CD4-positive, alpha-beta T cell treated with Interleukin-15 for 4 hours (primary cell): ENCODE measurements around the gene GPR107.

Experiments
- DNase-seq: peaks from one replicate; pipeline ENCODE4 v3.0.0-alpha.2; 2020; ENCODE audit warnings: low spot score

Gene GPR107

DNA sequence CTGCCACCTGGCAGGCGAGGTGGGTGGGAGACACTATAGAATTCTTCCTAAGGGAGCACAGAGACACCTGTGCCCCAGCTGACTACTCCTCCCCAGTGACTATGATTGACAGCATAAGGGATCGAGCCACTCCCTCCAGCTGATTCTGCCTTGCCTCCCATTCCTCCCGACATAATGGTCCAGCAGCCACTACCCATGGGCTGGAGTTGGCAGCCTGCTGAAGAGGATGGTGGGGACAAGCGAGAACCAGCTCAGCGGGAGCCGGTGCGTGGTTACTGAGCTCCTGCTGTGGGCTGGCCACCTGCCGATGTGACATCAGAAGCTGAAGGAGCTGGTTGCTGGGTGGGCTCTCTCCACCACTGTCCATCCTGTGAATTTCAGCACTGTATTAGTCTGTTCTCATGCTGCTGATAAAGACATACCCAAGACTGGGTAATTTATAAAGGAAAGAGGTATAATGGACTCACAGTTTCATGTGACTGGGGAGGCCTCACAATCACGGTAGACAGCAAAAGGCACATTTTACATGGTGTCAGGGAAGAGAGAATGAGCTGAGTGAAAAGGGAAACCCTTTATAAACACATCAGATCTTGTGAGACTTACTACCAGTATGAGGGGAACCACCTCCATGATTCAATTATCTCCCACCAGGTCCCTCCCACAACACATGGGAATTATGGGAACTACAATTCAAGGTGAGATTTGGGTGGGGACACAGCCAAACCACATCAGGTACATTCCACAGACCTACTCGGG lies 106.4 kb downstream of the GPR107 start:
- no peak for DNase-seq

DNA sequence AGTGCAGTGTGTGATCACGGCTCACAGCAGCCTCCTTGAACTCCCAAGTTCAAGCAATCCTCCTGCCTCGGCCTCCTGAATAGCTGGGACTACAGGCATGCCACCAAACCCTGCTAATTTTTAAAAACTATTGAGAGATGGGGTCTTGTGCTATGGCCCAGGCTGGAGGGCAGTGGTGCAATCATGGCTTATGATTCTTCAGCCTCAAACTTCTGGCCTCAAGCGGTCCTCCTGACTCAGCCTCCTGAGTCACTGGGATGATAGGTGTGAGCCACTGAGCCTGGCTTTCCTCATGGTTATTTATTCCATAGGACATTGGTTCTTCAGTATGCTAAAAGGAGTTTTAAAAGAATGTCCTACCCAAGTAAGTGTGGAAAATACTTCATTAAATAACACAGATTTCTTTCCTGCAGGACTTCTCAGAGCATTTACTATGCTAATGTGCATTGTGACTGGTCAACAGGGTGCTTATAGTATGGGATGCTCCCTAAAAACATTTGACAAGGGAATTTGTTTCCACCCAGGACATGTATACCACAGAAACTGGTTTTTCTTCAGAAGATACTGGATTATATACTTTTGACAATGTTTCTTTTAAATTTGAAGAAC lies 107.3 kb downstream of the GPR107 start:
- no peak for DNase-seq

DNA sequence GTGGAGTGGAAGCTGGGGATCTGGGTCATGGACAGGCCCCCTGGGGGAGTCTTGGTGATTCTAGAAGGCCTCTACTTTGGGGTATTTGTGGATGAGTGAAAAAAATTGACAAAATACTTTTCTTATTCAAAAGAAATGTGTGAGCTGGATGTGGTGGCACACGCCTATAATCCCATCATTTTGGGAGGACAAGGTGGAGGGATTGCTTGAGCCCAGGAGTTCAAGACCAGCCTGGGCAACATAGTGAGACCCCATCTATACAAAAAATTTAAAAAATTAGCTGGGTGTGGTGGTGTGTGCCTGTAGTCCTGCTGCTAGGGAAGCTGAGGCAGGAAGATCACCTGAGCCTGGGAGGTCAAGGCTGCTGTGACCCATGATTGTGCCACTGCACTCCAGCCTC lies 111.9 kb downstream of the GPR107 start:
- DNase-seq: no peak

- DNase-seq: no peak
These were observed 112.7 kb downstream of the GPR107 start for GRCh38 chr9:130166399-130166798.

DNA sequence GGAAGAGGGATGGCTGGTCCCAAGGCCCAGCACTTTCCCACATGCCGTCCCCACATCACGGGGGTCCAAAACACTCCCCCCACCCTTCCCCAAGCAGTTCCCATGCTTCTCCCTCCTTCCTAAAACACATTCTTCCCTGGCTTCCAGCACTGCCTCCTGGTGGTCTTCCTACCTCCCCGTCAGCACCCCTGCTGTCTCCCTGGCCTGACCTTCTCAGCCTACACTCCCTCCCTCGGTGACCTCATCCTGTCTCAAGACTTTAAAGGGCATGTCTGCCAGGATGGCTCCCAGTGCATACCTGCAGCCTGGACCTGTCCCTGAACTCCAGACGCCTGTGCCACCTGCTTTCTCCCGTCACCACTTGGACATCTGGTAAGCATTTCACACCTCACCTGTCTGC lies 114.2 kb downstream of the GPR107 start:
- no peak for DNase-seq

GRCh38 chr9:130171226-130172148 lies 117.8 kb downstream of the GPR107 start:
- no peak for DNase-seq

DNA sequence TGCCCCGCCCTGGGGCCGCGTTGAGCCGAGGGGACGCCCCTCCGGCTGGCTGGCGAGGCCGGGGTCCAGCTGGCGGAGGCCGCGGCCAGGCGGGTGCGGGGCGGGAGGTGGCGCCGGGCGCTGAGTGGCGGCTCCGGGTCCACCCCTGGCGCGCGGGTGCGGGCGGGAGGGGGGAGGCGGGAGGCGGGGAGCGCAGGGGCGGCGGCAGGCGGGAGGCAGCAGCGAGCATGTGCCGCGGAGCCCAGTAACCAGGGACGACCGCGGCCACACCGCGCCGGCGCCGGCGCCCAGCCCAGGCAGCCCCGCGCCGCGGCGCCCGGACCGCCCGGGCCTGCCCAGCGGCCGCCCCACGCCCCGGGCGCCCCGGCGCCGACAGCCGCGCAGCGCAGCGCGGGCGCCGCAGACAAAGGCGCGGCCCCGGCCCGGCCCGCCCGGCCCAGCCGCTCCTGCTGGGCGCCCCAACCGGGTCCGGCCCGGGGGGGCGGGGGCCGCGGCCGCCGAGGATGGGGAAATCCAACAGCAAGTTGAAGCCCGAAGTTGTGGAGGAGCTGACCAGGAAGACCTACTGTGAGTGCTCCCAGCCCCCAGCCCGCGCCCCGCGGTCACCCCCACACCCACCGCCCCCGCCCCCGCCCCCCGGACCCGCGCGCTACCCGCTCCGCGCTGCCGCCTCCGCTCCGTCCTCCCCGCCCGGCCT lies 118.6 kb downstream of the GPR107 start, which contains the start of gene NCS1:
NCS1 (plus strand) TSS at position 244 of the 697 bp plus-strand sequence; CDS start at position 504, 260 bp downstream.
- DNase-seq: peak; percentile 23

DNA sequence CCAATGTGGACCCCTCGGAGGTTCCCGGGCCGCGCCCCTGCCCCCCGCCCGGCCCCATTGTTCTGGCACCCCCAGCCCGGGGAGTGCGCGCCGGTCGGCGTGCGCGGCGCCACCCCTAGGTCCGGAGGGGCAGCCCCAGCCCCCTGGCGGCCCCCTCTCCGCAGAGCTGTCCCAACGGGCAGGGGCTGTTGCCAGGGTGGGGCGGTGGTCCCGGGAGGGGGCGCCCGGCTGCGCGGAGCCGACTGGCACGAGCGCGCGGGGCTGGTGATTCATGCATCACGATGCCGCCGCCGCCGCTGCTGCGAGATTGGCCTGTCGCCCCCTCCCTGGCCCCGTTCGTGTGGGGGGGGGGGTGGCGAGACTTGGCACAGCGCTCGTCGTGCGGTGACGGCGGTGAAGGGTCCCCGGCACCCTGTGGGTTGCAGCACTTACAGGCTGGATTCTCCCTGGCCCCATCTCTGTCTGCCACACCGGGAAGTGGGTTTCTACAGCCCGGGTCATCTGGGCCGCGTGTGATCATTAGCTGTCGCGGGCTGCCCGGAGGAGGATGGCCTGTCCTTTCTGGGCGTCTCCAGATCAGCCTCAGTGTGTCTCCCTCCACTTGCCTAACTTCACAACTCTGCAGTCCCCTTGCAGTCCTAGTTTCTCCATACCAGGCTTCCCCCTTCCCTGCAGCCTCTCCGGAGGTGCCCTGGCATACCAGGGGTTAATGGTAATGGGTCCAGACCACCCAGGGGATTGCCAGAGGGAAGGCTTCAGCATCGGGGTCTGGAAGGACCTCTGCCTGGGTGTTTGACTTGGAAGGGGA lies 119.4 kb downstream of the GPR107 start:
- DNase-seq: peak; percentile 27

DNA sequence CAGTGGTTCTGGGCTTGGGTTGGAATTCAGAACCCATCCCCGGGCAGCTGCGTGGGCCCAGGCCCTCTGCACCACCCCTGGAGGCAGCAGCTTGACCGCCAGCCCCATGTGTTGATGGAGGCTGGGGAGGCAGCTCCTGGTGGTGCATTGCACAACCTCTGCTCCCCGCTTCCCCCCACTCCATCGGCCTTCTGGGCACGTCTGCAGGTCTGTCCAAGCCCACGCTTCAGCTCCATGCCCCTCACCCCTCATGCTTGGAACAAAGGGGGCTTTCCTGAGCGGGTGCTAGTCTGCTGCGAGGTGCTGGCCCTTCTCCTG lies 119.9 kb downstream of the GPR107 start:
- DNase-seq: no peak

DNA sequence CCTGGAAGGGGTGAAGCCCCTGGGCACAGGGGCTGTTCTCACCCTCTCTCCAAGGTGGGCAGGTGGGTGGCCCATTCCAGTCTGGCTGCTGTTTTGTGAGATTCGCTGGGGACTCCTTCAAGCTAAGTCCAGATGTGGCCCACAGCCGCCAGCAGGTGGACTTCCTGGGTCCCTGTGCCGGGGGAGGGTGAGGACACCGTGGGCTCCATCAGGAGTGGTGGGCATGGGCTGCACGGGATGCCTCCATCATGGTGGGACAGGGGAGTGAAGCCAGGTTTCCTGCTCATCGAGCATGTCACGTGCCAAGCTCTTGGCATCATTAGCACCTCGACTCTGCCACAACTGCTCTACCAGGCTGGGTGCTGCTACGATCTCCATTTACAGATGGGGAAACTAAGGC lies 120.3 kb downstream of the GPR107 start:
- DNase-seq: no peak

DNA sequence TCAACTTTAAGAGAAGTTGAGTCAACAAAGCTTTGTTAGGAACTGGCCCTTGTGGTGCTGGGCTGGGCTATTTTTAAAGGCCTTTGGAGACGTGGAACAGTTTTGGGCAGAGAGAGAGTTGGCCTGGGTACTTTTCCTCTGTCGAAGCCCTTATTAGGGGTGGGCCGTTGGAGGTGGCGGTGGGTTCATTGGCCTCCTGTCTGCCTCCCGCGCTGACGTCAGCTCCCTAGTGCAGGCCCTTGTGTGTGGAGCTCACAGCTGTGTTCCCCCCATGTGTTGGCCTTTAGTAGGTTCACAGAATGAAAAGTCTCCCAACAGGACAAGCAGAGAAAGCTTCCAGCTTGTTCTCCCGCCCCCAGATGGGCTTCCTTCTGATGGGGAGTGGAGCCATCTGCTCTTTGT lies 121.2 kb downstream of the GPR107 start:
- DNase-seq: no peak

DNA sequence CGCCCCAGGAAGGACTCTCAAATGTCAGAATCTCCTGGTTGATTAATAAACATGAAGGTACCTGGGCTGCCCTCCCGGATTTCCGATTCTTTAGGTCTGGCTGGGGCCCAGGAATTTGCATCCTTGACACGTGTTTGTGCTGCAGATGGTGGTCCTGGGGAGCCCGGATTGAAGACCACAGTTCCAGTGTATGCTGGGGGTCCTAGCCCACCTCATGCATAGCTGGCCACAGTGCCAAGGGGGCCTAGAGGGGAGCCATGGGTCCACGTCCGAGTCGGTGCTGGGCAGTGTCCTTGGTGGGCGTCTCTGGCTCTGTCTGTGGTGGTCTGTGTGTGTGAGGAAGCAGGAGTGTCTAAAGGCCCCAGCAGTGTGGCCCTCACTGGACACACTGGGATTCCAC lies 121.6 kb downstream of the GPR107 start:
- DNase-seq: no peak

DNA sequence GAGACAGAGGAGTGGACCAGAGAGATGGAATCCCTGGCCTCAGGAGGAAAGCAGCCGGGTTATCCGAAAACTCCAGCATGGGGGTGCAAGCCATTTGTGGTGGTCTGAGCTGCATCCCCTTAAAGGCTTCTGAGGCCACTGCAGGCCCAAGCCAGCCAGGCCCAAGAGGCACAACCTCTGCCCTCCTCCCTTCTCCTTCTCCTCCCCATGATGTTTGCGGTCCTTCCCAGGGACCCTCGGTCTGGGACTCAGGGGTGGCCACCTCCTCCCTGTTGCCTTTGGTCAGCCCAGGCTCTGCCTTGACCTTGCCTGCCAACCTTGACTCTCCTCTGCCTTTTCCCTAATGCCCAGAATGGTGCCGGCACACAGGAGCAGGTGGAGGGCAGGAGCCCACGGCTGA lies 123.1 kb downstream of the GPR107 start:
- no peak for DNase-seq

DNA sequence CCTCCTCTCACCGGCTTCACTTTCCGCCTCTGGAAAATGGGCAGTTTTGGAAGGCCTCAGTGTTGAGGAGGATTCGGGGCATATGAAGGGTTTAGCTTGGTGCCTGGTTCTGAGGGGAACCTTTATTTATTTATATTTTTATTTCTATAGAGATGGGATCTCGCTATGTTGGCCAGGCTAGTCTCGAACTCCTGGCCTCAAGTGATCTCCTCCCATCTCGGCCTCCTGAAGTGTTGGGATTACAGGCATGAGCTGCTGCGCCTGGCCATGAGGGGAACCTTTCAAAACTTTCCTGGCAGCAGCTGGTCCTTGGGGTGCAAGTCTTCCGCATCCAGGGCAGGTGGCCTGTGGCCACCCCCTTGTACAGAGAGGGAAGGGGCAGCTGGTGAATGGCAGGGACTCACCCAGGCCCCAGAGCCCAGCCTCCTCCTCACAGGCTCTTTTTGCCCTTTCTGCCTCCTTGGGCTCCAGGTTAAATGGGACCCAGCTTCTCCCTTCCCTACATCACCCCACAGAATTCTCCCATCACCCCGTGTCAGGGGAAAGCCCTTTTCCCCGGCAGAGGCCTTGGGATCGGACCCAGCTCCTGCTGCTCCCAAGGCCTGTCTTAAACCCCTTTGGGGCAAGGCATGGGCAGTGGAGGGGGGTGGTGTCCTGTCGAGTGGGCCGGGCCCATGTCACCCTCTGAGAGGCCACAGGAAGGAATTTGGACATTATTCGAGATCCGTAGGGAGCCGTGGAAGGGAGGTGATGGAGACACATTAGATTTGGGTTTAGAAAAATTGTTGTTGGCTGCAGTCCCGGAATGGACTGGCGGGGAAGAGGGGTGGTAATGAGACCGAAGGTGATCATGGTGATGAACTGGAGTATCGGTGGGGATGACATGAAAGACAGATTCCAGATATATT lies 124.4 kb downstream of the GPR107 start:
- DNase-seq: no peak

DNA sequence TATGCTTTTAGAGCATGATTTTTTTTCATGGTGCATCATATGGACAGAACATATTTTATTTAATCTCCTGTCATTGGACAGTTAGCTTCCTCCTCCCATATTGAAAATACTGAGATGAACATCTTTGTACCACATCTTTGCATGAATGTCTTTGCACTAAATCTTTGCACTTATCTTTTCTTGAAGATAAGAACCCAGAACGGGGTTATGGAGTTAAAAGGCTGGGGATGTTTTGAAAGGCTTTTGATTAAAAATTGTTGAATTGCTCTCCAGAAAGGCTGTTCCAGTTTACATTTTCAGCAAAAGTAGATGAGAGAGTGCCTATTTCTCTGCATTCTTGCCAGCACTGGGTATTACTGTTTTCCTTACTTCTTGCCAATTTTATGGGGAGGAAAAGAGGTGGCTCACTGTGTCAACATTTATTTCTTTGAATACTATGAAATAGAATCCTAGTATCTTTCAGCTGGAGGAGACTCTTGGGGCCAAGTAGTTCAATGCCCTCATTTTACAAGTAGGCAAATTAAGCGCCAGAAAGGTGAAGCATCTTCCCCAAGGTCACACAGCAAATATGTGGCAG lies 125.7 kb downstream of the GPR107 start:
- DNase-seq: no peak

GRCh38 chr9:130180516-130180915 lies 126.8 kb downstream of the GPR107 start:
- no peak for DNase-seq

DNA sequence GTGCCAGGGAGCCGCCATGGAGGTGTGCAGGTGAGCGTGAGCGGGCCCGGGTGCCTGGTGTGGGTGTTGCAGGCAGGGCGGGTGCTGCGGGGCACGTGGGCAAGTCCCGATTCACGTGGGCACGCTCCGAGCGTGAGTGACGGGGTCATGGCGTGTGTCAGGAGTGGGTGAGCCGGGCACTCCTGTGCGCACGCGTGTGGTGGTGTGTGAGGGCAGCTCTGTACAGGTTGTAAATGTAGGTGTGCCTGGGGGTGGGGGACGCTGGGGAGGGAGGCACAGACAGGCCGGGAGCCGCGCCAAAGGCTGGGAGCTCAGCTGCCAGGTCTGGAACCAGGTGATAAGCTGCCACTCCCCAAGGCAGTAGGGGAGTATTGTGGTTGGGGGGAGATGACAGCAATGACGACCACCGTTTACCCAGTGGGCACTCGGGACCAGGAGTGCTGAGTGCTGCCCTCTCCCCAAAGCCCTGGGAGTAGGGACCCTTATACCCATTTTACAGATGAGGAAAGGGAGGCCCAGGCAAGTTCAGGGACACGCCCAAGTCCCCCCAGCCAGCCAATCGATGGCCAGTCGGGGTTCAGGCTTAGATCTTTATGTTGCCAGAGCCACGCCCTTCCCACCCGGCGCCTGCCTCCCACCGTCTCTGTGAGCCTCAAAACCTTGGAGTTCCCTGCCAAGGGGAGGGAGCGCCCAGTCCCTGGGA lies 128.1 kb downstream of the GPR107 start:
- no peak for DNase-seq

- DNase-seq: no peak
These were observed 128.7 kb downstream of the GPR107 start for GRCh38 chr9:130182381-130182909.

GRCh38 chr9:130183133-130183762 lies 129.5 kb downstream of the GPR107 start:
- DNase-seq: no peak
